Type B pancreatic cell (in vitro differentiated cells): Measurements from ENCODE around the gene MAP1LC3B2. TPM values are rescaled to one million over a fixed set of nuclear protein-coding genes. Genes with fewer than 3 reads are reported as not detected.

Experiments
- DNase-seq: peaks from one replicate; pipeline ENCODE4 v3.0.0; 2021; ENCODE audit warnings: mixed read lengths; ENCODE audit not compliant: unreplicated experiment; ENCODE audit errors: extremely low spot score
- H3K27ac Mint-ChIP-seq: 2 replicates; pipeline ENCODE4 v1.8.0; 2021; ENCODE audit warnings: mild to moderate bottlenecking, mixed read lengths
- H3K27me3 Mint-ChIP-seq: 2 replicates; pipeline ENCODE4 v1.8.0; 2021; ENCODE audit warnings: mixed read lengths
- H3K36me3 Mint-ChIP-seq: 2 replicates; pipeline ENCODE4 v1.8.0; 2021; ENCODE audit warnings: mixed read lengths
- H3K4me1 Mint-ChIP-seq: one replicate; pipeline ENCODE4 v1.8.0; 2021; ENCODE audit warnings: mixed read lengths; ENCODE audit not compliant: unreplicated experiment
- H3K4me3 Mint-ChIP-seq: 2 replicates; pipeline ENCODE4 v1.8.0; 2021; ENCODE audit warnings: mild to moderate bottlenecking, mixed read lengths
- H3K9me3 Mint-ChIP-seq: 2 replicates; pipeline ENCODE4 v1.8.0; 2021; ENCODE audit warnings: mixed read lengths
- total RNA-seq: library from RNA; stranded (reverse); gene quantifications from 2 replicates; pipeline ENCODE4 v1.2.1, GENCODE V29; 2021; ENCODE audit warnings: low replicate concordance
- TF ChIP-seq, protein P1 (sequence below): fragments of 200-600 bp; sonication (generic); conservative IDR thresholded peaks from 2 replicates; pipeline ENCODE4 v1.5.0; 2021; ENCODE audit warnings: antibody characterized with exemption, mild to moderate bottlenecking

Gene MAP1LC3B2
- total RNA-seq, 1 donor from 2014 or later, result 1.0 TPM

DNA sequence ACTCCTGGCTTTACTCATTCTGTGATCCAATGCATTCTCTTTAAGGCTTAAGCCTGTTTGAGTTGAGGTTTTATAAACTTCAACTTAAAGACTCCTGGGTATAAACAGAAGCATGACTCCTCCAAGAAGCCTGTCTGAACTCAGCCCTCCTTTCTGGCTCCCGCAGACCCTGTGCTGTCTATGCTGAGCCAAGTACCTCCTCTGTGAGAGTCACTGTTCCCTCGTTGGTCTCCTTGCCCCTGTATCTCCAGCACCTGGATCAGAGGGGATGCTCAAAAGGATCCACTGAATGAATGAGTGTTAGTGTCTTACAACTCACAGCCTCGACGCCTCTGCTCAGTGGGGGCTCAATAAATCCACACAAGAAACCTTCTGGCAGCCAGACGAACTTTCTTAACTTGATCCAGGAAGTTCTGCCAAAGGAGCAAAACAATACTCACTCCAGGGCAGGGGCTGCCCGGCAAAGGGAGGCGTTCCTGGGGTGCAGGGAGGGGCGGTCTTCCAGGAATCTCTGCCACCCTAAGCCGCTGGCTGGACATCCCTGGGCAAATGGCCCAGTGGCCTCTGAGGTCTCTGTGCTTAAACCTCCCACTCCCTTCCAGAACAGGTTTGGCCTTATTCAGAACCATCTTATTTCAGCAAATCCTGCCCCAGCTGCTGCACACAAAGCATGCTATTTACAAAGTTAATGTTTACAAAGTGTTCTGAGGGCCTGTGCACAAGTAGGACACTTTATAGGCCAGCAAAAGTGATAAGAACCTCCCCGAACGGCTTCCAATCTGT lies 32.9 kb downstream of the MAP1LC3B2 start:
- DNase-seq, result no peak
- Mint-ChIP-seq H3K9me3 (peaks cover 4% of the 10 kb centered on the region), H3K27ac (no peak overlapping the region), H3K4me3 (no peak overlapping the region), H3K27me3 (peaks cover 11% of the 10 kb centered on the region), H3K4me1 (peaks cover 10% of the 10 kb centered on the region), H3K36me3 (peaks cover 4% of the 10 kb centered on the region)
- TF ChIP-seq, protein P1, sequence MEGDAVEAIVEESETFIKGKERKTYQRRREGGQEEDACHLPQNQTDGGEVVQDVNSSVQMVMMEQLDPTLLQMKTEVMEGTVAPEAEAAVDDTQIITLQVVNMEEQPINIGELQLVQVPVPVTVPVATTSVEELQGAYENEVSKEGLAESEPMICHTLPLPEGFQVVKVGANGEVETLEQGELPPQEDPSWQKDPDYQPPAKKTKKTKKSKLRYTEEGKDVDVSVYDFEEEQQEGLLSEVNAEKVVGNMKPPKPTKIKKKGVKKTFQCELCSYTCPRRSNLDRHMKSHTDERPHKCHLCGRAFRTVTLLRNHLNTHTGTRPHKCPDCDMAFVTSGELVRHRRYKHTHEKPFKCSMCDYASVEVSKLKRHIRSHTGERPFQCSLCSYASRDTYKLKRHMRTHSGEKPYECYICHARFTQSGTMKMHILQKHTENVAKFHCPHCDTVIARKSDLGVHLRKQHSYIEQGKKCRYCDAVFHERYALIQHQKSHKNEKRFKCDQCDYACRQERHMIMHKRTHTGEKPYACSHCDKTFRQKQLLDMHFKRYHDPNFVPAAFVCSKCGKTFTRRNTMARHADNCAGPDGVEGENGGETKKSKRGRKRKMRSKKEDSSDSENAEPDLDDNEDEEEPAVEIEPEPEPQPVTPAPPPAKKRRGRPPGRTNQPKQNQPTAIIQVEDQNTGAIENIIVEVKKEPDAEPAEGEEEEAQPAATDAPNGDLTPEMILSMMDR, result no peak

DNA sequence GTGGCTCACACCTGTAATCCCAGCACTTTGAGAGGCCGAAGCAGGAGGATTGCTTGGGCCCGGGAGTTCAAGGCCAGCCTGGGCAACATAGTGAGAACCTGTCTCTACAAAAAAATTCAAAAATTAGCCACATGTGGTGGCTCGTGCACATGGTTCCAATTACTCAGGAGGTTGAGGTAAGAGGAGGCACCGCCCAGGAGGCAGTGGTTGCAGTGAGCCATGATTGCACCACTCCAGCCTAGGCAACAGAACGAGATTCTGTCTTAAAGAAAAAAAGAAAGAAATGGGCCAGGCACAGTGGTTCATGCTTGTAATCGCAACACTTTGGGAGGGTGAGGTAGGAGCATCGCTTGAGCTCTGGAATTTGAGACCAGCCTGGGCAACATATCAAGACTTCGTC lies 33.5 kb downstream of the MAP1LC3B2 start:
- H3K27ac Mint-ChIP-seq, result no peak overlapping the region
- no peaks in the 10 kb centered on the region for H3K36me3 Mint-ChIP-seq
- peaks cover 4% of the 10 kb centered on the region for H3K9me3 Mint-ChIP-seq
- peaks cover 5% of the 10 kb centered on the region for H3K27me3 Mint-ChIP-seq
- DNase-seq, result no peak
- H3K4me3 Mint-ChIP-seq, result no peak overlapping the region
- TF ChIP-seq, protein P1, result no peak
- H3K4me1 Mint-ChIP-seq, result peaks cover 10% of the 10 kb centered on the region

DNA sequence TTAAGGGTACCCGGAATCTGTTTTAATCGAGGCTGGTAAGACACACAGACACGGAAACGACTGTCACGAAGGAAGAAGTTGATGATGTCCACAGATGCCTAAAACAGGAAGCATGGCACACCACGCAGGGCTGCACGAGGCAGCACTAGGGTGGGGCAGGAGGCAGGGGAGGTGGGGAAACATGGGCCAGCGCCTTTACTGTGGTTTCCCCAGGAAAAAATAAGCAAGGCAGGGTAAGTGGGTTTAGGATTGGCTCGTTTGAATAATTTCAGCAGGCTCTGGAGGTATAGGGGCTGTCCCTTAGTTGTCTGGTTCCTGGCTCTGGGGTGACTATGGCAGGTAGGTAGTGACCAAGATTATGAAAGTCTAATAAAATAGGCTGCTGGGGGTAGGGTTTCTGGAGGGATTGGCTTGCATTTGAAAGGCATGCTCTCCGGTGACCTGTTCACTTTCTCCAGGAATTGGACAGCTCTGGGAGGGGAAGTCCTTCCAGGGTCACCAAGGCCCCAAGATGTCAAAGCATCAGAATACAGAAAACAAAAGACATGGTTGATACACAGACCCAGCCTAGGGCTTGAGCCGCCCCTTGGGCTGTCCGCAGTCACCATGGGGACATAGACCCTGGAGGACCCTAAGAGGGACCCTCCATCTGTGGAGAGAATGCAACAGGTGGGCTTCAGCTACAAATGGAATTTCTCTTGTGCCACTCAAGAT lies 35.3 kb downstream of the MAP1LC3B2 start:
- no peak overlapping the region for H3K4me3 Mint-ChIP-seq
- peaks cover 11% of the 10 kb centered on the region for H3K27me3 Mint-ChIP-seq
- H3K27ac Mint-ChIP-seq, result no peak overlapping the region
- H3K36me3 Mint-ChIP-seq, result no peaks in the 10 kb centered on the region
- no peaks in the 10 kb centered on the region for H3K9me3 Mint-ChIP-seq
- no peak for DNase-seq
- H3K4me1 Mint-ChIP-seq, result peaks cover 27% of the 10 kb centered on the region
- TF ChIP-seq, protein P1, result no peak

DNA sequence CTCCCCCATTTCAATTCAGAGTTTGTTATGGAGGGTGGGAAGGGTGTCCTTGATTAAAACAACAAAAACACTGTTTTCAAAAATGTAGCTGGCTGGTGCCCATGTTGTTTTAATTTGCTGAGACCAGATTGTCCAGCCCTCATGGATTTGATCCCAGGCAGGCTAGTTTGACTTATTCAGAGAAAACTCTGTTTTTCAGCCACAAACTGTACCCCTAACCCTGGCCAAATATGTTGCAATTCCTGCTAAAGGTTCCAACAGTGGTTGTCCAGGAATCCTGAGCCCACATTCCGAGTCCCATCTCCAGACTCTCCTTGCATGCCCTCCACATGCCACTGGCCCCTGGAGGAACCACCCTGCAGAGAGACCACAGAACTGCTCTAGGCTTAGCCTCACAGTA lies 36.0 kb downstream of the MAP1LC3B2 start:
- Mint-ChIP-seq H3K4me1 (peaks cover 32% of the 10 kb centered on the region), H3K36me3 (no peaks in the 10 kb centered on the region), H3K4me3 (no peak overlapping the region), H3K27ac (no peak overlapping the region), H3K9me3 (no peaks in the 10 kb centered on the region), H3K27me3 (peaks cover 11% of the 10 kb centered on the region)
- TF ChIP-seq, protein P1, result no peak
- no peak for DNase-seq

DNA sequence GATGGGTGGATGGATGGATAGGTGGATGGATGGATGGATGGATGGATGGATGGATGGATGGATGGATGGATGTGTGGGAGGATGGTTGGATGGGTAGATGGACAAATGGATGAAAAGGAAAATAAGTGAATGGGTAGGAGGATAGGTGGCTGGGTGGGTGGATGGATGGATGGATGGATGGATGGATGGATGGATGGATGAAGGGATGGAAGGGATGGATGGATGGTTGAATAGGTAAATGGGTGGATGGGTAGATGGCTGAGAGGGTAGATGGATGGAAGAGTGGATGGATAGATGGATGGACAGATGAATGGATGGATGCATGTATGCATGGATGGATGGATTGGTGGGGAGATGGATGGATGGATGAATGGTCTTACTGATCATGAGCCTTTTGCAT lies 36.5 kb downstream of the MAP1LC3B2 start:
- no peaks in the 10 kb centered on the region for H3K36me3 Mint-ChIP-seq
- H3K4me3 Mint-ChIP-seq, result no peak overlapping the region
- H3K9me3 Mint-ChIP-seq, result no peaks in the 10 kb centered on the region
- DNase-seq, result no peak
- H3K27ac Mint-ChIP-seq, result no peak overlapping the region
- H3K4me1 Mint-ChIP-seq, result peaks cover 32% of the 10 kb centered on the region
- TF ChIP-seq, protein P1, result no peak
- H3K27me3 Mint-ChIP-seq, result peaks cover 11% of the 10 kb centered on the region
